GM19238 (cell line): ENCODE results near the gene LLGL2.
"Not testable (repeated sequence)": the region's sequence is repeated elsewhere in the genome, so short reads cannot be mapped to it uniquely, and the experiment has no call there.

Experiments
- DNase-seq: peaks from one replicate; pipeline ENCODE4 v3.0.0; 2011; ENCODE audit warnings: low spot score; ENCODE audit not compliant: insufficient read length

Gene LLGL2, protein sequence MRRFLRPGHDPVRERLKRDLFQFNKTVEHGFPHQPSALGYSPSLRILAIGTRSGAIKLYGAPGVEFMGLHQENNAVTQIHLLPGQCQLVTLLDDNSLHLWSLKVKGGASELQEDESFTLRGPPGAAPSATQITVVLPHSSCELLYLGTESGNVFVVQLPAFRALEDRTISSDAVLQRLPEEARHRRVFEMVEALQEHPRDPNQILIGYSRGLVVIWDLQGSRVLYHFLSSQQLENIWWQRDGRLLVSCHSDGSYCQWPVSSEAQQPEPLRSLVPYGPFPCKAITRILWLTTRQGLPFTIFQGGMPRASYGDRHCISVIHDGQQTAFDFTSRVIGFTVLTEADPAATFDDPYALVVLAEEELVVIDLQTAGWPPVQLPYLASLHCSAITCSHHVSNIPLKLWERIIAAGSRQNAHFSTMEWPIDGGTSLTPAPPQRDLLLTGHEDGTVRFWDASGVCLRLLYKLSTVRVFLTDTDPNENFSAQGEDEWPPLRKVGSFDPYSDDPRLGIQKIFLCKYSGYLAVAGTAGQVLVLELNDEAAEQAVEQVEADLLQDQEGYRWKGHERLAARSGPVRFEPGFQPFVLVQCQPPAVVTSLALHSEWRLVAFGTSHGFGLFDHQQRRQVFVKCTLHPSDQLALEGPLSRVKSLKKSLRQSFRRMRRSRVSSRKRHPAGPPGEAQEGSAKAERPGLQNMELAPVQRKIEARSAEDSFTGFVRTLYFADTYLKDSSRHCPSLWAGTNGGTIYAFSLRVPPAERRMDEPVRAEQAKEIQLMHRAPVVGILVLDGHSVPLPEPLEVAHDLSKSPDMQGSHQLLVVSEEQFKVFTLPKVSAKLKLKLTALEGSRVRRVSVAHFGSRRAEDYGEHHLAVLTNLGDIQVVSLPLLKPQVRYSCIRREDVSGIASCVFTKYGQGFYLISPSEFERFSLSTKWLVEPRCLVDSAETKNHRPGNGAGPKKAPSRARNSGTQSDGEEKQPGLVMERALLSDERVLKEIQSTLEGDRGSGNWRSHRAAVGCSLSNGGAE

GRCh38 chr17:75524970-75525805 lies at the start of gene LLGL2:
LLGL2 (plus strand) TSS chr17:75525697; CDS start chr17:75543427, 17,730 bp downstream.
- peak; percentile 97 for DNase-seq

- DNase-seq = no peak
Measured at GRCh38 chr17:75475851-75476250, 49.6 kb upstream of the LLGL2 start.

GRCh38 chr17:75476271-75476671 lies 49.2 kb upstream of the LLGL2 start:
- no peak for DNase-seq

- DNase-seq = no peak
Measured at GRCh38 chr17:75476752-75477489, 48.6 kb upstream of the LLGL2 start.

GRCh38 chr17:75477490-75477862 lies 48.0 kb upstream of the LLGL2 start:
- DNase-seq = not testable (repeated sequence)

- DNase-seq = no peak
Measured at GRCh38 chr17:75478508-75478907, 47.0 kb upstream of the LLGL2 start.

GRCh38 chr17:75480281-75480680 lies 45.2 kb upstream of the LLGL2 start:
- no peak for DNase-seq

- no peak for DNase-seq
Measured at GRCh38 chr17:75481194-75482068, 44.1 kb upstream of the LLGL2 start.

DNA sequence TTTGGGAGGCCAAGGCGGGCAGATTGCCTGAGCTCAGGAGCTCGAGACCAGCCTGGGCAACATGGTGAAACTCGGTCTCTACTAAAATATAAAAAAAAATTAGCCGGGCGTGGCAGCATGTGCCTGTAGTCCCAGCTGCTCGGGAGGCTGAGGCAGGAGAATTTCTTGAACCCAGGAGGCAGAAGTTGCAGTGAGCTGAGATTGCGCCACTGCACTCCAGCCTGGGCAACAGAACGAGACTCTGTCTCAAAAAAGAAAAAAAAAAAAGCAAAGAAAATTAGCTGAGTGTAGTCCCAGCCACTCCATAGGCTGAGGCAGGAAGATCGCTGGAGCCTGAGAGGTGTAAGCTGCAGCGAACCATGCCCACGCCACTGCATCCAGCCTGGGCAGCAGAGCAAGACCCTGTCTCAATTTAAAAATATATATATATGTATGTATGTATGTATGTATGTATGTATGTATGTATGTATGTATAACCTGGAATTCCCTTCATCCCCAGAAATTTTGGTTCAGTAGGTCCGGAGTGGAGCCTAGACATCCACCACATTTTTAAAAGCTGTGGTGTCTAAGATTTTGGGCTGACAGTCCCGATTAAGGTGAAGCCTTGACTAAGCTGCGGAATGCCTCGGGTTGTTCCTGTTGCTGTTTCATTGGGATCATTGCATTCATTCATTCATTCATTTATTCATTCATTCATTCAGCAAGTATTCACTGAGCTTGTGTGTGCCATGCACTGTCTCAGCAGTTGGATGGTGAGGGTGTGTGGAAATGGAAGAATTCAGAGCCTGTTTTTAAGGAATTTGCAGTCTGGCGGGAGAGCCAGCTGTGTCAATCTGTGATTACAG lies 43.2 kb upstream of the LLGL2 start:
- no peak for DNase-seq

GRCh38 chr17:75485688-75486087 lies 39.8 kb upstream of the LLGL2 start:
- DNase-seq = no peak

DNA sequence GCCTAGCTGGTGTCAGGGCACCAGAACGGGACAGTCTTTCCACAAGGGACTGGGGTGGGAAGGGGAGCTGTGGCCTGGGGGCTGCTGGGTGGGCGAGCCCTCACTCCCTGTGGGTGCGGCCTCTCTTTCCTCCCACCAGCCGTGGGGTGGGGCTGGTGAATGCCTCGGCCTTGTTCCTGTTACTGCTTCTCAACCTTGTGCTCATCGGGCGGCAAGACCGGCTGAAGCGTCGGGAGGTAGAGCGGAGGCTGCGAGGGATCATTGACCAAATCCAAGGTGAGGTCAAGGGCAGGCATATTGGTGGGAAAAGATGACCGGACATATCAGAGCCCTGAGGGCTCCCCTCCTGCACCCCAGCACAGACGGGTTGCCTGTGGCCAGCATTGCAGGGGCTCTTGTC lies 39.3 kb upstream of the LLGL2 start:
- no peak for DNase-seq

- DNase-seq = no peak
Measured at GRCh38 chr17:75486951-75487350, 38.5 kb upstream of the LLGL2 start.

DNA sequence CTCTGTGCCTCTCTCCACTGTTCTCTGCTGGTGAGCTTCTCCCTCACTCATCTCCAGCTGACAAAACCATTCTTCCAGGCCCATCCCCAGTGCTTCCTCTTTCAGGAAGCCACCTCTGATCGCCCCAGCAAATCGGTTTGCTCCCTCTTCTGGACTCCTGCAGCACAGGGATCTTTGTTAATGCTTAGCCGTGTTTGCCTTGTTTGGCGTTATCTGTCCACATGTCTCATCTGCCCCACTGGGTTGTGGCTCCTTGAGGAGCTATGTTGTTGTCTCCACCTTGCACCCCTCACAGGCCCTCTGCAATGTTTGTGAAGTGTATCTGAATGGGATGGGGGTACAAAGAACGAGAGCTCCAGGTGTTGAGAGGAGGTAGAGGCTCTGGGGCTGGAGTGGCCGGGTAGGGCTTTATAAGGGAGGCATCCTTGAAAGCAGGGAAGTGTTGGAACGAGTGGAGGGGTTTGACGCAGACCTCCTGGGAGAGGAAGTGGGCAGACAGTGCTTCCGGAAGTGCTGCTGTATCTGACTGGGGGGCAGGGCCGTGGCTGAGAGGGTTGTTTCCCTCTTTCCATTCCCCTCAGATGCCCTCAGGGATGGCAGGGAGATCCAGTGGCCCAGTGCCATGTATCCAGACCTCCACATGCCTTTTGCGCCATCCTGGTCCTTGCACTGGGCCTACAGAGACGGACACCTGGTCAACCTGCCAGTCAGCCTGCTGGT lies 38.0 kb upstream of the LLGL2 start:
- peak; percentile 84 for DNase-seq

DNA sequence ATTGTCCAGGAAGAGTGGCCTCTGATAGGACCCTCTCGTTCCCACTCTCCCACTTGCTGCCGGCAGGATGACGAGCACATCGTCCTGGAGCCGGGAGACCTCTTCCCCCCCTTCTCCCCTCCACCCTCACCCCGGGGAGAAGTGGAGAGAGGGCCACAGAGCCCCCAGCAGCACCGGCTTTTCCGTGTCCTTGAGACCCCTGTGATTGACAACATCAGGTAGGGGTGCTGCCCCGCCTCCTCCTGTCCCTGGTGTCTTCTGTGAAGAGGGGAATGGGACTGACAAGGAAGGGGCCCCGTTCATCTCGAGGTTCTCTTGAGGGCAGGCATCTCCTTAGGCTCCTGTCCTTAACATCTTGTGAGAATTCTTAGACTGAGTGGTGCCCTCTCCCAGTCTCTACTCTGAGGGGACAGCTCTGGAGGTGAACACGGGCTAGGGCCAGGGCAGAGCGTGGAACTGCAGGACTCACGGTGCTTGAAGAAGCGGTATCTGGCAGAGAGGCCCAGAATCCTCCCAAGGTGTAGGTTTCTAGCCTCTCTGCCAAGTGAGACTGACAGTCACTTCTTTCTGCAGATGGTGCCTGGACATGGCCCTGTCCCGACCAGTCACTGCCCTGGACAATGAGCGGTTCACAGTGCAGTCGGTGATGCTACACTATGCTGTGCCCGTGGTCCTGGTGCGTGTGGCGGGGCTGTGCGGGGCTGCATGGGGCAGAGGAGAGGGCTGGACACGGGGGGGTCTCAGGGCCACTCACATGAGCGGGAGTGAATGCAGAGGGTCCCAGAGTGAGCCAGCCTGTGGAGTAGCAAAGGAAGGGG lies 36.6 kb upstream of the LLGL2 start:
- no peak for DNase-seq

DNA sequence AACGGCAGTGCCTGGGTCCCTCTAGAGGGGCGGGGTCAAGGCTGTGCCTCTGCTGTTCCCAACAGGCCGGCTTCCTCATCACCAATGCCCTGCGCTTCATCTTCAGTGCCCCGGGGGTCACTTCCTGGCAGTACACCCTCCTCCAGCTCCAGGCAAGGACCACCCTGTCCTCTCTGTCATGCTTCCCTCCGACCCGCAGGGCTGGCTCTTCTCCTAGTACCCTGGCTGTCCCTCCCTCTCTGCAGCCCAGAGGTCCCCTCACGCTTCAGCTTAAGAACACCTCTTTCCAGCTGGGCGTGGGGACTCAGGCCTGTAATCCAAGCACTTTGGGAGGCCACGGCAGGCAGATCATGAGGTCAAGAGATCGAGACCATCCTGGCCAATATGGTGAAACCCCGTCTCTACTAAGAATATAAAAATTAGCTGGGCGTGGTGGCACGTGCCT lies 36.0 kb upstream of the LLGL2 start:
- DNase-seq = no peak

GRCh38 chr17:75490173-75490743 lies 35.2 kb upstream of the LLGL2 start:
- DNase-seq = no peak
